Common myeloid progenitor, CD34-positive (primary cell): Measurements from ENCODE around the gene ACAP2.
A peak's percentile ranks its signal among the peaks of the same experiment; 100 is the strongest.

Source experiments
- CTCF ChIA-PET: fragments of 350-600 bp; sonication (Branson Sonifier 250); formaldehyde crosslinking; loops from one replicate; lab custom pipeline; 2021; ENCODE audit warnings: antibody characterized with exemption; lab: Charles Lee
- POLR2A ChIA-PET: fragments of 350-600 bp; sonication (Branson Sonifier 250); formaldehyde crosslinking; loops from one replicate; lab custom pipeline; 2021; ENCODE audit warnings: antibody characterized with exemption; lab: Charles Lee
- DNase-seq, 3 donors: peaks; one replicate each; pipeline versions ENCODE4 v3.0.0 to v3.0.0-alpha.2; 2013
- H3K27ac ChIP-seq, 2 experiments: 1 replicate in 1 of 2; 2 replicates in 1 of 2; pipeline ENCODE4 v1.7.0; 2013; ENCODE audit warnings: inconsistent platforms in 2 of 2, low read length in 2 of 2, mild to moderate bottlenecking in 2 of 2, low read depth in 1 of 2, moderate library complexity in 1 of 2; ENCODE audit not compliant: severe bottlenecking in 2 of 2, insufficient read depth in 1 of 2, poor library complexity in 1 of 2
- H3K27me3 ChIP-seq, 5 experiments: replicated peaks in 2 of 5; 1 replicate in 3 of 5; 2 replicates in 2 of 5; pipeline versions ENCODE4 v1.6.1 to v1.7.0; 2013; ENCODE audit warnings: low read length in 4 of 5, mild to moderate bottlenecking in 2 of 5, moderate library complexity in 2 of 5, inconsistent platforms in 1 of 5; ENCODE audit not compliant: insufficient read depth in 5 of 5, control insufficient read depth in 4 of 5
- H3K36me3 ChIP-seq, 4 experiments: 1 replicate in 2 of 4; 2 replicates in 2 of 4; pipeline versions ENCODE4 v1.6.1 to v1.7.0; 2013; ENCODE audit warnings: low read length in 3 of 4, control low read depth in 1 of 4, mild to moderate bottlenecking in 1 of 4; ENCODE audit not compliant: control insufficient read depth in 4 of 4, insufficient read depth in 4 of 4
- H3K4me1 ChIP-seq, 4 experiments: 1 replicate in 3 of 4; 2 replicates in 1 of 4; pipeline versions ENCODE4 v1.6.1 to v1.7.1; 2013; ENCODE audit warnings: low read length in 3 of 4, mild to moderate bottlenecking in 3 of 4, control low read depth in 1 of 4, inconsistent platforms in 1 of 4, moderate library complexity in 1 of 4; ENCODE audit not compliant: control insufficient read depth in 4 of 4, insufficient read depth in 4 of 4; ENCODE audit errors: control extremely low read depth in 1 of 4
- H3K4me3 ChIP-seq, 7 experiments: 1 replicate in 4 of 7; 2 replicates in 3 of 7; pipeline versions ENCODE4 v1.5.1 to v1.7.0; 2013; ENCODE audit warnings: mild to moderate bottlenecking in 7 of 7, low read length in 6 of 7, moderate library complexity in 6 of 7, inconsistent platforms in 2 of 7, low read depth in 2 of 7, control low read depth in 1 of 7; ENCODE audit not compliant: insufficient read depth in 4 of 7, control insufficient read depth in 1 of 7; ENCODE audit errors: extremely low read depth in 1 of 7
- H3K9me3 ChIP-seq, 5 experiments: 1 replicate in 4 of 5; 2 replicates in 1 of 5; pipeline versions ENCODE4 v1.6.1 to v1.7.1; 2013; ENCODE audit warnings: low read length in 4 of 5, mild to moderate bottlenecking in 2 of 5, inconsistent platforms in 1 of 5, low read depth in 1 of 5, moderate library complexity in 1 of 5; ENCODE audit not compliant: control insufficient read depth in 4 of 5, insufficient read depth in 2 of 5; ENCODE audit errors: control extremely low read depth in 1 of 5
- WGBS: methylation state at CpG from one replicate; pipeline ENCODE4 v1.1.5; 2013; ENCODE audit not compliant: insufficient coverage; 5-methylcytosine and 5-hydroxymethylcytosine counted together

ACAP2 gene

GRCh38 chr3:195254454-195255175 lies 188.2 kb downstream of the ACAP2 start:
- Histone ChIP-seq H3K4me1 (peaks cover 8 to 60% (median 42%) of the 10 kb centered on the region in 4 experiments), H3K4me3 (no peak overlapping the region), H3K36me3 (peaks cover 0 to 16% (median 1%) of the 10 kb centered on the region in 4 experiments), H3K9me3 (no peaks in the 10 kb centered on the region), H3K27me3 (no peaks in the 10 kb centered on the region), H3K27ac (no peak overlapping the region)
- DNase-seq, result no peak
- CTCF ChIA-PET, result interaction anchor here (0.7 to 5.5 kb wide), 6 partner anchors 86 to 582 kb away, joined by 3 to 22 read pairs (median 4); partner anchors contain the start of gene LSG1
- WGBS, result 97% methylated on average over 14 of the region's 16 CpGs
- POLR2A ChIA-PET, result no interaction called here

- Histone ChIP-seq H3K36me3 (peaks cover 0 to 16% (median 1%) of the 10 kb centered on the region in 4 experiments), H3K27ac (no peak overlapping the region), H3K27me3 (no peaks in the 10 kb centered on the region), H3K4me1 (peaks cover 8 to 54% (median 38%) of the 10 kb centered on the region in 4 experiments), H3K4me3 (no peak overlapping the region), H3K9me3 (no peaks in the 10 kb centered on the region)
- no peak for DNase-seq
- POLR2A ChIA-PET, result no interaction called here
- CTCF ChIA-PET, result interaction anchor here (0.7 to 5.5 kb wide), 4 partner anchors 85 to 571 kb away, joined by 3 to 22 read pairs (median 3); no protein-coding TSS in a partner anchor
- 99% methylated on average over 9 of the region's 10 CpGs for WGBS
These were observed 188.8 kb downstream of the ACAP2 start for GRCh38 chr3:195253923-195254432.

- ChIA-PET CTCF (interaction anchor here (0.9 to 3.3 kb wide), 21 partner anchors 9 to 569 kb away, joined by 3 to 18 read pairs (median 4); no protein-coding TSS in a partner anchor), POLR2A (interaction anchor here (1.0 to 1.7 kb wide), 6 partner anchors 71 to 136 kb away, joined by 3 to 7 read pairs (median 4); no protein-coding TSS in a partner anchor)
- Histone ChIP-seq H3K9me3 (peaks cover 0 to 4% (median 0%) of the 10 kb centered on the region in 5 experiments), H3K4me1 (peaks cover 4 to 39% (median 25%) of the 10 kb centered on the region in 4 experiments), H3K36me3 (peaks cover 0 to 23% (median 4%) of the 10 kb centered on the region in 4 experiments), H3K4me3 (no peak overlapping the region), H3K27ac (no peak overlapping the region), H3K27me3 (no peaks in the 10 kb centered on the region)
- no peak for DNase-seq
- 98% methylated on average over 6 of the region's 14 CpGs for WGBS
These were observed 191.3 kb downstream of the ACAP2 start for GRCh38 chr3:195251336-195252065.

- Histone ChIP-seq H3K27ac (no peak overlapping the region), H3K36me3 (peaks cover 0 to 25% (median 3%) of the 10 kb centered on the region in 4 experiments), H3K4me1 (peaks cover 4 to 35% (median 25%) of the 10 kb centered on the region in 4 experiments), H3K4me3 (peak overlapping the region in 3 of 7 experiments; percentile 16 to 57 (median 20)), H3K9me3 (peaks cover 0 to 4% (median 0%) of the 10 kb centered on the region in 5 experiments), H3K27me3 (no peaks in the 10 kb centered on the region)
- WGBS, result 32% methylated on average over 13 of the region's 14 CpGs
- peak; percentile 74 to 85 (median 83) for DNase-seq
- ChIA-PET POLR2A (interaction anchor here (1.0 to 1.7 kb wide), 6 partner anchors 70 to 135 kb away, joined by 3 to 7 read pairs (median 4); no protein-coding TSS in a partner anchor), CTCF (interaction anchor here (0.6 to 3.3 kb wide), 30 partner anchors 9 to 583 kb away, joined by 3 to 18 read pairs (median 4); partner anchors contain the start of gene LSG1)
These were observed 192.2 kb downstream of the ACAP2 start for GRCh38 chr3:195250473-195251251.

- Histone ChIP-seq H3K27ac (no peak overlapping the region), H3K27me3 (no peaks in the 10 kb centered on the region), H3K9me3 (peaks cover 0 to 4% (median 0%) of the 10 kb centered on the region in 5 experiments), H3K36me3 (peaks cover 0 to 23% (median 3%) of the 10 kb centered on the region in 4 experiments), H3K4me1 (peaks cover 4 to 32% (median 24%) of the 10 kb centered on the region in 4 experiments), H3K4me3 (no peak overlapping the region)
- DNase-seq, result no peak
- POLR2A ChIA-PET, result interaction anchor here (1.3 kb wide), 1 partner anchor 88 kb away, joined by 7 read pairs; no protein-coding TSS in a partner anchor
- CTCF ChIA-PET, result interaction anchor here (0.6 to 3.3 kb wide), 26 partner anchors 8 to 582 kb away, joined by 3 to 18 read pairs (median 4); partner anchors contain the start of gene LSG1
- 92% methylated on average over 11 of the region's 11 CpGs for WGBS
These were observed 192.9 kb downstream of the ACAP2 start for GRCh38 chr3:195249858-195250464.
